DMS53 treated with DMSO at 0.1 percent for 48 hours (cell line): ENCODE data around the gene DMRT3.

Source experiments
- DNase-seq: peaks from one replicate; lab custom pipeline; 2025; ENCODE audit not compliant: unreplicated experiment; lab: John Stamatoyannopoulos, UW

DMRT3 gene

GRCh38 chr9:976258-976942 lies at the start of gene DMRT3:
Gene DMRT3 (plus strand): TSS chr9:976655. CDS start chr9:977002, 347 bp downstream.
- DNase-seq: no peak

GRCh38 chr9:926976-927375 lies 49.5 kb upstream of the DMRT3 start:
- DNase-seq: no peak

GRCh38 chr9:928363-929042 lies 48.0 kb upstream of the DMRT3 start:
- DNase-seq: peak; percentile 1

- no peak for DNase-seq
Measured at GRCh38 chr9:929719-930118, 46.7 kb upstream of the DMRT3 start.

GRCh38 chr9:933356-933755 lies 43.1 kb upstream of the DMRT3 start:
- no peak for DNase-seq

- DNase-seq: peak; percentile 6
Measured at GRCh38 chr9:935348-935965, 41.0 kb upstream of the DMRT3 start.

GRCh38 chr9:942805-943580 lies 33.5 kb upstream of the DMRT3 start:
- peak; percentile 76 for DNase-seq

- no peak for DNase-seq
Measured at GRCh38 chr9:947985-948384, 28.5 kb upstream of the DMRT3 start.

- no peak for DNase-seq
Measured at GRCh38 chr9:948497-948896, 28.0 kb upstream of the DMRT3 start.

- no peak for DNase-seq
Measured at GRCh38 chr9:950139-950538, 26.3 kb upstream of the DMRT3 start.

GRCh38 chr9:952546-952945 lies 23.9 kb upstream of the DMRT3 start:
- DNase-seq: no peak

- DNase-seq: no peak
Measured at GRCh38 chr9:959105-959504, 17.4 kb upstream of the DMRT3 start.

GRCh38 chr9:959914-960313 lies 16.5 kb upstream of the DMRT3 start:
- peak; percentile 3 for DNase-seq

- DNase-seq: no peak
Measured at GRCh38 chr9:962023-962422, 14.4 kb upstream of the DMRT3 start.

- no peak for DNase-seq
Measured at GRCh38 chr9:965497-965896, 11.0 kb upstream of the DMRT3 start.

GRCh38 chr9:966870-967269 lies 9.6 kb upstream of the DMRT3 start:
- no peak for DNase-seq

GRCh38 chr9:967436-967835 lies 9.0 kb upstream of the DMRT3 start:
- no peak for DNase-seq

- DNase-seq: no peak
Measured at GRCh38 chr9:967903-968641, 8.4 kb upstream of the DMRT3 start.

GRCh38 chr9:969310-970150 lies 6.9 kb upstream of the DMRT3 start:
- no peak for DNase-seq
